Panc1 (cell line): ENCODE data around the gene DTHD1. TPM values are rescaled to one million over a fixed set of nuclear protein-coding genes. Genes with fewer than 3 reads are reported as not detected.

Experiments used
- ATAC-seq: fragments of 200-7000 bp; cut with Tn5 transposase; 2 replicates; pipeline ENCODE4 v1.9.1; 2020; ENCODE audit warnings: mild to moderate bottlenecking, moderate library complexity
- BruUV-seq: library from RNA; stranded (reverse); fragments of 400-500 nt; replicated peaks from 2 replicates; lab custom pipeline; 2021; lab: Mats Ljungman, UMichigan
- CTCF ChIA-PET: fragments of 300-600 bp; sonication (Branson Sonifier 250); formaldehyde crosslinking; loops from one replicate; lab custom pipeline; 2022; ENCODE audit warnings: antibody characterized with exemption; lab: Charles Lee
- POLR2A ChIA-PET: fragments of 300-600 bp; sonication (Branson Sonifier 250); formaldehyde crosslinking; loops from one replicate; lab custom pipeline; 2022; ENCODE audit warnings: antibody characterized with exemption; lab: Charles Lee
- DNase-seq: peaks from one replicate; pipeline ENCODE4 v3.0.0-alpha.2; 2010; ENCODE audit warnings: low read depth, low spot score
- H3K27ac ChIP-seq: 2 replicates; pipeline ENCODE4 v1.5.1; 2011; ENCODE audit warnings: mild to moderate bottlenecking, low read length, inconsistent platforms
- H3K27me3 ChIP-seq: fragments of 200-500 bp; sonication (Bioruptor generic); 2 replicates; pipeline ENCODE4 v1.6.0; 2014; ENCODE audit warnings: low read length, inconsistent platforms; ENCODE audit not compliant: control insufficient read depth, insufficient read depth
- H3K36me3 ChIP-seq: fragments of 200-500 bp; sonication (Bioruptor generic); 2 replicates; pipeline ENCODE4 v1.5.1; 2014; ENCODE audit warnings: inconsistent platforms, mild to moderate bottlenecking, low read length, moderate library complexity; ENCODE audit not compliant: control insufficient read depth, insufficient read depth
- H3K4me1 ChIP-seq: 2 replicates; pipeline ENCODE4 v1.5.1; 2011; ENCODE audit warnings: inconsistent platforms, mild to moderate bottlenecking, low read length, moderate library complexity; ENCODE audit not compliant: control insufficient read depth, insufficient read depth
- H3K4me3 ChIP-seq, 2 experiments: 2 replicates each; pipeline ENCODE4 v1.5.1; 2011 to 2012; ENCODE audit warnings: low read depth in 2 of 2, low read length in 2 of 2, mild to moderate bottlenecking in 2 of 2, inconsistent platforms in 1 of 2, moderate library complexity in 1 of 2
- H3K9me3 ChIP-seq: fragments of 200-500 bp; sonication (Bioruptor generic); 2 replicates; pipeline ENCODE4 v1.5.1; 2014; ENCODE audit warnings: low read depth, mild to moderate bottlenecking, inconsistent platforms, low read length, moderate library complexity; ENCODE audit not compliant: control insufficient read depth, insufficient read depth
- CTCF ChIP-seq: fragments of 450-650 bp; IDR thresholded peaks from 2 replicates; pipeline ENCODE4 v1.5.1; 2017; ENCODE audit warnings: mild to moderate bottlenecking
- POLR2AphosphoS5 ChIP-seq: IDR thresholded peaks from 2 replicates; pipeline ENCODE4 v1.6.1; 2012; ENCODE audit warnings: mild to moderate bottlenecking, low read depth, low read length, moderate library complexity
- REST ChIP-seq, 2 experiments: IDR thresholded peaks; 2 replicates each; pipeline ENCODE4 v1.6.1; 2011 to 2012; ENCODE audit warnings: low read depth in 2 of 2, control low read depth in 1 of 2, low read length in 1 of 2, mild to moderate bottlenecking in 1 of 2, moderate library complexity in 1 of 2; ENCODE audit not compliant: insufficient read depth in 1 of 2
- SIN3A ChIP-seq: IDR thresholded peaks from 2 replicates; pipeline ENCODE4 v1.6.1; 2012; ENCODE audit warnings: low read depth, mild to moderate bottlenecking, low read length, moderate library complexity, borderline replicate concordance; ENCODE audit not compliant: insufficient read depth
- TCF7L2 ChIP-seq: IDR thresholded peaks from 2 replicates; pipeline ENCODE4 v1.6.1; 2011; ENCODE audit warnings: mild to moderate bottlenecking, low read depth, low read length, inconsistent platforms
- in situ Hi-C: cut with HindIII; loops from 2 replicates; pipeline ENCODE4 v1.10.0; 2016; ENCODE audit warnings: low sequenced_read_pairs, low pct_unique_long_range_greater_than_20kb
- intact Hi-C: fragments of 100-400 bp; cut with micrococcal nuclease; formaldehyde crosslinking; loops from one replicate; pipeline ENCODE4 v1.10.0; 2022; ENCODE audit not compliant: unreplicated experiment
- total RNA-seq: library from RNA; stranded (reverse); gene quantifications from one replicate; pipeline ENCODE4 v1.2.1, GENCODE V29; 2021; ENCODE audit not compliant: unreplicated experiment

Gene DTHD1
- total RNA-seq, 1 experiment from 2014 or later = not detected

- Histone ChIP-seq H3K27ac (no peak overlapping the region), H3K4me3 (no peak overlapping the region), H3K4me1 (no peaks in the 10 kb centered on the region), H3K36me3 (no peaks in the 10 kb centered on the region), H3K9me3 (no peaks in the 10 kb centered on the region), H3K27me3 (no peaks in the 10 kb centered on the region)
- ChIA-PET CTCF (no interaction called here), POLR2A (no interaction called here)
- ATAC-seq (no peak), DNase-seq (no peak)
- no TSS peak for BruUV-seq
- in situ Hi-C loops = no loop called here
- TF ChIP-seq SIN3A (no peak), REST (IDR thresholded peaks at IDR 0.05; ENCODE audit: insufficient read depth in 1 of 2, low read depth in 2 of 2, low read length in 1 of 2) (no peak), POLR2AphosphoS5 (no peak), TCF7L2 (no peak), CTCF (no peak)
- intact Hi-C loops = no loop called here
Measured at GRCh38 chr4:36392916-36393315, 111.5 kb downstream of the DTHD1 start.

Other genes starting within 250 kb of the DTHD1 start
- 5.5 TPM for gene ARAP2, start 37.1 kb upstream of the DTHD1 start, total RNA-seq